Measurements from ENCODE around the gene ASH1L.
"Not testable (repeated sequence)": the region's sequence is repeated elsewhere in the genome, so short reads cannot be mapped to it uniquely, and the experiment has no call there.

ASH1L gene

DNA sequence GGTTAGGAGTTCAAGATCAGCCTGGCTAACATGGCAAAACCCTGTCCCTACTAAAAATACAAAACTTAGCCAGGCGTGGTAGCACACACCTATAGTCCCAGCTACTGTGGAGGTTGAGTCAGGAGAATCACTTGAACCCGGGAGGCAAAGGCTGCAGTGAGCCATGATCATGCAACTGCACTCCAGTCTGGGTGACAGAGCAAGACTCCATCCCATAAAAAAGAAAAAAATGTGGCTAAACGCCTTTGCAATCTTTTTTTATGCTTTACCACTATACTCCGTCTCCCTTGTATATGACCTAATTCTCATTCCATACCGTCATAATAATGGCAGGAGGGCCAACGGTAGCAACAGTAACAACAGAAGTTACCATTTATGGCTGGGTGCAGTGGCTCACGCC is 109.5 kb downstream of the ASH1L start:
- no peak for DNase-seq (ENCODE audit: low read depth in 1 of 2, low spot score in 1 of 2)

DNA sequence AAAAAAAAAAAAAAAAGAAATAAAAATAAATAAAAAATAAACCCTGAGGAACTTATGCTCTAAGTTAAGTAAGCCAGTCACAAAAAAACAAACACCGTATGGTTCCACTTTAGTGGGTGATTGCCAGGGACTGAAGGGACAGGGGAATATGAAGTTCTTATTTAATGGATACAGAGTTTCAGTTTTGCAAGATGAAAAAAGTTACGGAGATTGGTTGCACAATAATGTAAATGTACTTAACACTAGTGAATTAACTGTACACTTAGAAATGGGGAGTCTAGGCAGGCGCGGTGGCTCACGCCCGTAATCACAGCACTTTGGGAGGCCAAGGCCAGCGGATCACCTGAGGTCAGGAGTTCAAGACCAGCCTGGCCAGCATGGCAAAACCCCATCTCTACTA is 111.4 kb downstream of the ASH1L start:
- no peak for DNase-seq (ENCODE audit: low read depth in 1 of 2, low spot score in 1 of 2)

DNA sequence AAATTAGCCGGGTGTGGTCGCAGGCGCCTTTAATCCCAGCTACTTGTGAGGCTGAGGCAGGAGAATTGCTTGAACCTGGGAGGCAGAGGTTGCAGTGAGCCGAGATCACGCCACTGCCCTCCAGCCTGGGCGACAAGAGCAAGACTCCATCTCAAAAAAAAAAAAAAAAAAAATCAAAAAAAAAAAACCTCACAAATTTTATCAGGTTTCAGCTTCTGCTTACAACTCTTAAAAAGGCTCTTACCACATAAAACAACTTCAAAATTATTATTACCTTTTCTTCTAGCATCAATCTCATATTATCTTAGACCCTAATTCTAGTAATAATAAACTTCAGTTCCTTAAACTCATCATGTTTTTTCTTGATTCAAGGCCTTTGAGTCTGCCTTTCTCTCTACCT is 120.2 kb downstream of the ASH1L start:
- not testable (repeated sequence) for DNase-seq (ENCODE audit: low read depth in 1 of 2, low spot score in 1 of 2)

DNA sequence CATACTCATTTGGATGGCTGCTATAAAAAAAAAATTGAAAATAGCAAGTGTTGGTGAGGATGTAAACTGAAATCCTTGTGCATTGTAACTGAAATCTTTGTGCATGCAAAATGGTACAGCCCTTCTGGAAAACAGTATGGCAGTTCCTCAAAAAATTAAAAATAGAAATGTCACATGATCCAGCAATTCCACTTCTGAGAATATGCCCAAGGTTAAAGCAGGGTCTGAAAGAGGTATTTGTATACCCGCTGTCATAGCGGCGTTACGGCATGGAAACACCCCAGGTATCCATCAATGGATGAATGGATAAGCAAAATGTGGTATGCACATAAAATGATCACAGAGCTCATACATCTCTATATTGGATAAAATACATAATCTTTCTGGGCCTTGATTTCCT is 125.2 kb downstream of the ASH1L start:
- no peak for DNase-seq (ENCODE audit: low read depth in 1 of 2, low spot score in 1 of 2)

DNA sequence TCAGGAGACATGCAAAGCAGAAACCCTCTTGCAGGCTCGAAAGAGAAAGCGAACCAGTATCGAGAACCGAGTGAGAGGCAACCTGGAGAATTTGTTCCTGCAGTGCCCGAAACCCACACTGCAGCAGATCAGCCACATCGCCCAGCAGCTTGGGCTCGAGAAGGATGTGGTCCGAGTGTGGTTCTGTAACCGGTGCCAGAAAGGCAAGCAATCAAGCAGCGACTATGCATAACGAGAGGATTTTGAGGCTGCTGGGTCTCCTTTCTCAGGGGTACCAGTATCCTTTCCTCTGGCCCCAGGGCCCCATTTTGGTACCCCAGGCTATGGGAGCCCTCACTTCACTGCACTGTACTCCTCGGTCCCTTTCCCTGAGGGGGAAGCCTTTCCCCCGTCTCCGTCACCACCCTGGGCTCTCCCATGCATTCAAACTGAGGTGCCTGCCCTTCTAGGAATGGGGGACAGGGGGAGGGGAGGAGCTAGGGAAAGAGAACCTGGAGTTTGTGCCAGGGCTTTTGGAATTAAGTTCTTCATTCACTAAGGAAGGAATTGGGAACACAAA is 128.7 kb downstream of the ASH1L start:
- DNase-seq (ENCODE audit: low read depth in 1 of 2, low spot score in 1 of 2), result not testable (repeated sequence)

DNA sequence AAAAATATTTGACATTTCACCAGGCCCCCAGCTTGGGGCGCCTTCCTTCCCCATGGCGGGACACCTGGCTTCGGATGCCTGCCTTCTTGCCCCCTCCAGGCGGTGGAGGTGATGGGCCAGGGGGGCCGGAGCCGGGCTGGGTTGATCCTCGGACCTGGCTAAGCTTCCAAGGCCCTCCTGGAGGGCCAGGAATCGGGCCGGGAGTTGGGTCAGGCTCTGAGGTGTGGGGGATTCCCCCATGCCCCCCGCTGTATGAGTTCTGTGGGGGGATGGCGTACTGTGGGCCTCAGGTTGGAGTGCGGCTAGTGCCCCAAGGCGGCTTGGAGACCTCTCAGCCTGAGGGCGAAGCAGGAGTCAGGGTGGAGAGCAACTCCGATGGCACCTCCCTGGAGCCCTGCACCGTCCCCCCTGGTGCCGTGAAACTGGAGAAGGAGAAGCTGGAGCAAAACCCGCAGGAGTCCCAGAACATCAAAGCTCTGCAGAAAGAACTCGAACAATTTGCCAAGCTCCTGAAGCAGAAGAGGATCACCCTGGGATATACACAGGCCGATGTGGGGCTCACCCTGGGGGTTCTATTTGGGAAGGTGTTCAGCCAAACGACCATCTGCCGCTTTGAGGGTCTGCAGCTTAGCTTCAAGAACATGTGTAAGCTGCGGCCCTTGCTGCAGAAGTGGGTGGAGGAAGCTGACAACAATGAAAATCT is 129.3 kb downstream of the ASH1L start:
- not testable (repeated sequence) for DNase-seq (ENCODE audit: low read depth in 1 of 2, low spot score in 1 of 2)

DNA sequence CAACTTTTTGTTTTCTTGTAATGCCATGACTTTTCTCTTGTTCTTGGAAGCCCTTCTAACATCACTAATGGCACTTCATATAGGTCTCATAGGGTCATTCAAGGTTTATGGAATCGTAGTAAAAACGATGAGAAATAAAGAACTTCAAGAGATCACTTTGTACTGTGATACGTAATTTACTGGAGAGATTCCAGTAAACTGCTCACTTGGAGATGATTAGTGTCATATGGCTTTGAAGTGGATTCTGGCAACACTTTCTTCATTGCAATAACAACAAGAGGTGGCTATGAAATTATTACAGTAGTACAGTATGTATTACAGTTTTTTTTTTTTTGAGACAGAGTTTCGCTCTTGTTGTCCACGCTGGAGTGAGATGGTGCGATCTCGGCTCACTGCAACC is 138.5 kb downstream of the ASH1L start:
- no peak for DNase-seq (ENCODE audit: low read depth in 1 of 2, low spot score in 1 of 2)

DNA sequence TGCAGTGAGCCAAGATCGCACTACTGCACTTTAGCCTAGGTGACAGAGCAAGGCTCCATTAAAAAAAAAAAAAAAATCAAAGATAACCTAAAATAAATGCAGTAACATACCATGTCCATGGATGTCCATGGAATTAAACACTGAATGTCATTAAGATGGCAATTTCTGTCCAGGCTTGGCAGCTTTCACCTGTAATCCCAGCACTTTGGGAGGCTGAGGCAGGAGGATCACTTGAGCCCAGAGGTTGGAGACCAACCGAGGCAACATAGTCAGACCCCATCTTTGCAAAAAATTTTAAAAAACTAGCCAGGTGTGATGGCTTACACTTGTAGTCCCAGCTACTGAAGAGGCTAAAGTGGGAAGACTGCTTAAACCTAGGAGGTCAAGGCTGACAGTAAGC is 141.8 kb downstream of the ASH1L start:
- no peak for DNase-seq (ENCODE audit: low read depth in 1 of 2, low spot score in 1 of 2)

DNA sequence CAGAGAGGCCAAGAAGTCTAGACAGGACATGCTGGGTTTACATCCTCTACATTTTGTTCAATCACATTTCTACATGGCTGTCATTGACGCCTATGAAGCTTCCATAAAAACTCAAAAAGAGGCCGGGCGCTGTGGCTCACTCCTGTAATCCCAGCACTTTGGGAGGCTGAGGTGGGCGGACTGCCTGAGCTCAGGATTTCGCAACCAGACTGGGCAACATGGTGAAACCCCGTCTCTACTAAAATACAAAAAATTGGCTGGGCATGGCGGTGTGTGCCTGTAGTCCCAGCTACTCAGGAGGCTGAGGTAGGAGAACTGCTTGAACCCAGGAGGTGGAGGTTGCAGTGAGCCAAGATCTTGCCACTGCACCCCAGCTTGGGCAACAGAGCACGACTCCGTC is 150.8 kb downstream of the ASH1L start:
- not testable (repeated sequence) for DNase-seq (ENCODE audit: low read depth in 1 of 2, low spot score in 1 of 2)

DNA sequence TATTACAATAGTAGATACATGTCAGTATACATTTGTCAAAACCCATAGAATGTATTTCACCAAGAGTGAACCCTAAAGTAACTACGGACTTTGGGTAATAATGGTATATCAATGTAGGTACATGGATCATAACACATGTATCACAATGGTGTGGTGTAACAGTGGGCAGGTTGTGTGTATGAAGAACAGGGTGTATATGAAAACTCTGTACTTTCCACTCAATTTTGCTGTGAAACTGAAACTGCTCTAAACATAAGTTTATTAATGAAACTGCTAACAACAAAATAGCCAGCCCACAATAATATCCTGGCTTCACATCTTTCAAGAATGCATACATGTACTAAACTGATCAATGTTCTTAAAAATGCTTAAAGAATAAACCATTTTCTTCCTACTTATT is 151.7 kb downstream of the ASH1L start:
- DNase-seq (ENCODE audit: low read depth in 1 of 2, low spot score in 1 of 2), result no peak

DNA sequence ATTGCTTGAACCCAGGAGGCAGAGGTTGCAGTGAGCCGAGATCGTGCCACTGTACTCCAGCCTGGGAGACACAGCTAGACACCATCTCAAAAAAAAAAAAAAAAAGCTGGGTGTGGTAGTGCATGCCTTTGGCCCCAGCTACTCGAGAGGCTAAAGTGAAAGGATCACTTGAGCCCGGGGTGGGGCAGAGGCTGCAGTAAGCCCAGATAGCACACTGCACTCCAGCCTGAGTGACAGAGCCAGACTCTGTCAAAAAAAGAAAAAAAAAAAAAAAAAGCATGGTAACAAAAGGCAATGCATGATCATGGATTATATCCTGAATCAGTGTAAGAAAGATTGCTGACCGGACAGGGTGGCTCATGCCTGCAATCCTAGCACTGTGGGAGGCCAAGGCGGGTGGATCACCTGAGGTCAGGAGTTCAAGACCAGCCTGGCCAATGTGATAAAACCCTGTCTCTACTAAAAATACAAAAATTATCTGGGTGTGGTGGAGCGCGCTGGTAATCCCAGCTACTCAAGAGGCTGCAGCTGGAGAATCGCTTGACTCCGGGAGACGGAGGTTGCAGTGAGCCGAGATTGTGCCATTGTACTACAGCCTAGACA is 165.6 kb downstream of the ASH1L start:
- DNase-seq (ENCODE audit: low read depth in 1 of 2, low spot score in 1 of 2), result no peak

DNA sequence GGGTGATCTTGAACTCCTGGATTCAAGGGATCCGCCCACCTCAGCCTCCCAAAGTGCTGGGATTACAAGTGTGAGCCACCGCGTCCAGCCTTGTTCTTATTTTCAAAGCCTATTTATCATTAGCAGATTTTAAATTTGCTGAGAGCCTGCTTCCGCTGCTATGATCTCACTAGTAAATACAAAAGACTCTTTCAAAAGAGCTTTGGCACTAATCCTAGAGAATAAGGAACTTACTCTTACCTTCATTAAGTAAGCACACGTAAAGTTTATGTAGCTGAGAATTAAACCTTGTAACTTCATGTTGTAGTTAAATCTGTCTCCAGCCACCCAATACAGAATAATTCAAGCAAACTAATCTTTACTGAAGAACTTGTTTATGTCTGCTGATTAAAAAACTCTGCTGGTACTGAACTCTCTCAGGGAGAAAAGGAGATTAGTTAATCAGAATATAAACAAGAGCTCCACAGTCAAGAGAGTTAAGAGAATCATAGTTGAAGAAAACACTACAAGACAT is 169.6 kb downstream of the ASH1L start:
- no peak for DNase-seq (ENCODE audit: low read depth in 1 of 2, low spot score in 1 of 2)

DNA sequence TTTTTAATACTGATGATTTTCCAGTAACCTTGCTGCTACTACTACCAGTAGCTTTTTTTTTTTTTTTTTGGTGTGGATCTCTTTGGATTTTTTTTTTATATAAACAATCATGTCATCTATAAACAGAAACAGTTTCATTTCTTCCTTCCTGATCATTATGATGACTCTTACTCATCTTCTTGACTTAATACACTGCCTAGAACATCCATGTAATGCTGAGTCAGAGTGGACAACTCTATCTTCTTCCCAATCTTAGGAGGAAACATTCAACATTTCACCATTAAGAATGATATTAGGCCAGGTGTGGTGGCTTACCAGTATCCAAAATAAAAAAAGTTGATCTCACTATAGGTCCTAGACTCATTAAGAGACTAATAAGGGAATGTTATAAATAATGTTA is 172.8 kb downstream of the ASH1L start:
- no peak for DNase-seq (ENCODE audit: low read depth in 1 of 2, low spot score in 1 of 2)

DNA sequence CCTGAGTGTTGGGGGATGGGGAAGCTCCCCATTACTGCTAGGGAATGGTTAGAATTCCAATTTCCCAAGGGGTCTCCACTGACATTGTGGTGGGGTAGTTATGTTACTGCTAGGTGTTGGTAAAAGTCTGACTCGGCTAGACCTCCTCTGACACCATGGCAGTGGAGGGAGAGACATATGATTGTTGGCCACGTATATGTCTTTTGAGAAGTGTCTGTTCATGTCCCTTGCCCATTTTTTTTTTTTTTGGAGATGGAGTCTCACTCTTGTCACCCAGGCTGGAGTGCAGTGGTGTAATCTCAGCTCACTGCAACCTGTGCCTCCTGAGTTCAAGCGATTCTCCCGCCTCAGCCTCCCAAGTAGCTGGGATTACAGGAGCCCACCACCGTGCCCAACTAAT is 176.8 kb downstream of the ASH1L start:
- not testable (repeated sequence) for DNase-seq (ENCODE audit: low read depth in 1 of 2, low spot score in 1 of 2)

DNA sequence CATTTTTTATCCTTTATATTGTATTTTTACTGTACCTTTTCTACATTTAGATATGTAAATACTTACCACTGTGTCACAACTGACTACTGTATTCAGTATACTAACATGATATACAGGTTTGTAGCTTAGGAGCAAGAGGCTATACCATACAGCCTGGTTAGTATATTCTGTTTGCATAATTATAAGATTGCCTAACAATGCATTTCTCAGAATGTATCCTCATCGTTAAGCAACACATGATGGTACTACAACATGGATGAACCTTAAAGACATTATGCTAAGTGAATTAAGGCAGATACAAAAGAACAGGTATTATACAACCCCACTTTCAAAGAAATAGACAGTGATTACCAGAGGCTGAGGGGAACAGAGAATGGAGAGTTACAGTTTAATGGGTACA is 179.2 kb downstream of the ASH1L start:
- no peak for DNase-seq (ENCODE audit: low read depth in 1 of 2, low spot score in 1 of 2)

DNA sequence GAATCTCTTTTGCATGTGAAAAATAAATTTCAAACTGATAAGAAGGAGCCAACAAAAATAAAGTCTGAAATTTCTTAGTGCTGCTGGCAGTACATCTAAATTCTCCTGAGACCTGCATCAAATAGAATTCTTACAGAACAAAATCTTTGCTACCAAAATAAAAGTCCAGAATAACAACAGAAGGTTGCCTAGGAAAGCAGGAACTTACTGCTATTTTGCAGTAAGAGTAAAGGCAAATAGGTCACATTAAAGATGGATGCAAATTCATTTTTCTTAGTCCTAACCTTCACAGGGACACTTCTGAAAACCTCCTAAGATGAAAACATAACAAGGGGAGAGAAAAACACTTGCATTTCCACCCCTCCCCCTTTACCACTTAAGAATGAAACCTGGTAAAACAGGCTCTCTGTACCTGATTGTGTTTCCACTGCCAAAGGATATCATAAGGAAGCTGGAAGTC is 182.9 kb downstream of the ASH1L start:
- DNase-seq (ENCODE audit: low read depth in 1 of 2, low spot score in 1 of 2), result no peak

DNA sequence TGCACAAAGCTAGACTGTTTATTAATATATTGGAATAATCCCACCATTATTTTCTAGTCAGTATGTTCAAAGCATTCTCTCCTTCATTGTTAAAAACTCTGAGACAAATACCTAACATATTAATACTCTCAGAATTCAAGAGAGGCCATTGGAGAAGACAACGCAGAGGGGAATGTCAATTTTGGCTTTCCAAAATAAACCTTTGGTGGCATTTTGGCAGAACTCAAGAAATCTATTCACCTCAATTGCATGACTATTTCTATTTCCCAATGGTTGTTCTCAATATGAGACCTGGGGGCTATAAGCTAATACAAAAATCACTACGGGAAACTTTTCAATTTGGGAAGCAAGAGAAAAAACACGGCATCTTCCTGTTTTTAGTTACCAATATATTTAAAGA is 183.4 kb downstream of the ASH1L start:
- no peak for DNase-seq (ENCODE audit: low read depth in 1 of 2, low spot score in 1 of 2)

DNA sequence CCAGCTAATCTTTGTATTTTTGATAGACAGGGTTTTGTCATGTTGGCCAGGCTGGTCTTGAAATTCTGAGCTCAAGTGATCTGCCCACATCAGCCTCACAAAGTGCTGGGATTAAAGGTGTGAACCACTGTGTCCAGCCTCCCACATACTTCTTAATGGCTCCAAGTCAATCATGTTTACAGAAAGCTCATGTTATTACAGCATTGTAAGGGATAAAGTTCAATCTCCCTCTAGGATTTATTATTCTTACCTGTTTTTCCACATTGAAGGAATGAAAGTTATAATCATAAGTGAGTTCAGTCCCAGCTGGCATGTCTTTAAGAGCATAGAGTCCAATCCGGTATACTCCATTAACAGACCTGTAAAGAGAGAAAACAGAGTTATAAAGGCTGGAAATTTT is 202.6 kb downstream of the ASH1L start:
- DNase-seq (ENCODE audit: low read depth in 1 of 2, low spot score in 1 of 2), result no peak

DNA sequence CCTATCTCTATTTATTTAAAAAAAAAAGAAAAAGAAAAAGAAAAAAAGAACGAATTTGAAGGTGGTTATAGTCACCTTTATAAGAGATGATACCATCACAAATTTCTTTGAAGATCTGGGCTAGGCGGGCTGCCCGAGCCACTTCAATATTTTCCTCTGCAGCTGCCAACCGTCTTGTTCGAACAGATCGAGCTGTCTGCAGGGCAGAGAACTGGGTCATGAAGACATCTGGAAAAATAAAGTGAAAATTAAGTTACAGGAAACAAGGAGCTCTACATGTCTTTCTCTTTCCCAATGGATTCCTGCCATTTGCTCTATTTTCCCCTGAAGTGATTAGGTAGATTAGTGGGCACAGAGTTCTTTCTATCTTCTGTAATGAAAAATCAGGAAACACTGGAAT is 210.0 kb downstream of the ASH1L start:
- DNase-seq (ENCODE audit: low read depth in 1 of 2, low spot score in 1 of 2), result no peak

DNA sequence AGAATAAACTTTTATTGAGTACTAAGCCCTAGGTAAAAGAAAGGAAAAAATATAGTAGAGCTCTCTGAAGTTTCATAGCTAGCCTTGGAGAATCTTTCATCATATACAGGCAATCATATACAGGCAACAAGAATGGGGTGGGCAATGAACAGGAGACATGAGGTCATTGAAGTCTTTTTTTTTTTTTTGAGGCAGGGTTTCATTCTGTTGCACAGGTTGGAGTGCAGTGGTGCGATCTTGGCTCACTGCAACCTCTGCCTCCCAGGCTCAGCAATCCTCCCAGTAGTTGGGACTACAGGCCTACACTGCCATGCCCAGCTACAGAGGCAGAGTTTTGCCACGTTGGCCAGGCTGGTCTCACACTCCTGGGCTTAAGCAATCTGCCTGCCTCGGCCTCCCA is 219.8 kb downstream of the ASH1L start:
- DNase-seq (ENCODE audit: low read depth in 1 of 2, low spot score in 1 of 2), result no peak

DNA sequence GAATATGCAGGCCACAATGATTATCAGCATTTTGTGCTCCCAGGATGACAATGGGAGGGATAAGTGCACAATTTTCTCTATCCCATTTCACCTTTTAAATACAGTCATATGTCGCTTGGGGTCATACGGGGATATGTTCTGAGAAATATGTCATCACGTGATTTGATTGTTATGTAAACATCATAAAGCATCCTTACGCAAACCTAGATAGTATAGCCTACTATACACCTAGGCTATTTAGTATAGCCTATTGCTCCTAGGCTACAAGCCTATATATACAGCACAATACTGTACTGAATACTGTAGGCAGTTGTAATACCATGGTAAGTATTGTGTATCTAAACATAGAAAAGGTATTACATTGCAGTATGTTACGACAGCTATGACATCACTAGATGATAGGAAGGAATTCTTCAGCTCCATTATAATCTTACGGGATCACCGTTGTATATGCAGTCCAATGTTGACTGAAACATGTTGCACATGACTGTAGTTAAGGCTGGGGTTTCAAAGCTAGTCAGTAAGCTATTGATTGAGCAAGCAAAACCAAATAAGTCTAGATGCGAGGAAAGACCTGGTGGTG is 223.0 kb downstream of the ASH1L start:
- DNase-seq (ENCODE audit: low read depth in 1 of 2, low spot score in 1 of 2), result no peak

DNA sequence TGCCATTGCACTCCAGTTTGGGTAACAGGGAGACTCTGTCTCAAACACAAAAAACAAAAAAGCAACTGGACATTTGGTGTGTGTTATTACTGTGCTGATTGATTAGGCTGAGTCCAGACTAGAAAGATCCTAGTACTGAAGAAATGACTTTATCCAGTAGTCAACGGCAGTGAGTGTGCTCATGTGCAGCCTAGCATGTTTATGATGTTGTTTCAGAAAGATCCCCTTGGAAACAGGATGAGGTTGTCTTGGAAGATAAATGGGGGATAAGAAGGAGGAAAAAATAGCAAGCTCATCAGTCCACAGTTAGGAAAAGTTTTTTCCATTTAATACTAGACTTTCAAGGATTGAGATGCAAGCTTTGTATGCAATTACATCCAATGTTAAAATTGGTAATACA is 227.6 kb downstream of the ASH1L start:
- no peak for DNase-seq (ENCODE audit: low read depth in 1 of 2, low spot score in 1 of 2)
